ENCODE results near the gene ABCB8. TPM values are rescaled to one million over a fixed set of nuclear protein-coding genes. Genes with fewer than 3 reads are reported as not detected.

The ABCB8 gene
- total and polyA plus RNA-seq, 9 of the 15 experiments (the other 6 are each of a cell fraction or from before 2014, with no cell fraction given): 7.6 to 106 (median 36.3) TPM

GRCh38 chr7:151028131-151028947, at the start of gene ABCB8 (continued):
- peak; percentile 87 for TF ChIP-seq FOXK1 (CRISPR knock-in tag; IDR thresholded peaks at IDR 0.05; ENCODE audit: borderline replicate concordance)
- TF ChIP-seq, protein P1, sequence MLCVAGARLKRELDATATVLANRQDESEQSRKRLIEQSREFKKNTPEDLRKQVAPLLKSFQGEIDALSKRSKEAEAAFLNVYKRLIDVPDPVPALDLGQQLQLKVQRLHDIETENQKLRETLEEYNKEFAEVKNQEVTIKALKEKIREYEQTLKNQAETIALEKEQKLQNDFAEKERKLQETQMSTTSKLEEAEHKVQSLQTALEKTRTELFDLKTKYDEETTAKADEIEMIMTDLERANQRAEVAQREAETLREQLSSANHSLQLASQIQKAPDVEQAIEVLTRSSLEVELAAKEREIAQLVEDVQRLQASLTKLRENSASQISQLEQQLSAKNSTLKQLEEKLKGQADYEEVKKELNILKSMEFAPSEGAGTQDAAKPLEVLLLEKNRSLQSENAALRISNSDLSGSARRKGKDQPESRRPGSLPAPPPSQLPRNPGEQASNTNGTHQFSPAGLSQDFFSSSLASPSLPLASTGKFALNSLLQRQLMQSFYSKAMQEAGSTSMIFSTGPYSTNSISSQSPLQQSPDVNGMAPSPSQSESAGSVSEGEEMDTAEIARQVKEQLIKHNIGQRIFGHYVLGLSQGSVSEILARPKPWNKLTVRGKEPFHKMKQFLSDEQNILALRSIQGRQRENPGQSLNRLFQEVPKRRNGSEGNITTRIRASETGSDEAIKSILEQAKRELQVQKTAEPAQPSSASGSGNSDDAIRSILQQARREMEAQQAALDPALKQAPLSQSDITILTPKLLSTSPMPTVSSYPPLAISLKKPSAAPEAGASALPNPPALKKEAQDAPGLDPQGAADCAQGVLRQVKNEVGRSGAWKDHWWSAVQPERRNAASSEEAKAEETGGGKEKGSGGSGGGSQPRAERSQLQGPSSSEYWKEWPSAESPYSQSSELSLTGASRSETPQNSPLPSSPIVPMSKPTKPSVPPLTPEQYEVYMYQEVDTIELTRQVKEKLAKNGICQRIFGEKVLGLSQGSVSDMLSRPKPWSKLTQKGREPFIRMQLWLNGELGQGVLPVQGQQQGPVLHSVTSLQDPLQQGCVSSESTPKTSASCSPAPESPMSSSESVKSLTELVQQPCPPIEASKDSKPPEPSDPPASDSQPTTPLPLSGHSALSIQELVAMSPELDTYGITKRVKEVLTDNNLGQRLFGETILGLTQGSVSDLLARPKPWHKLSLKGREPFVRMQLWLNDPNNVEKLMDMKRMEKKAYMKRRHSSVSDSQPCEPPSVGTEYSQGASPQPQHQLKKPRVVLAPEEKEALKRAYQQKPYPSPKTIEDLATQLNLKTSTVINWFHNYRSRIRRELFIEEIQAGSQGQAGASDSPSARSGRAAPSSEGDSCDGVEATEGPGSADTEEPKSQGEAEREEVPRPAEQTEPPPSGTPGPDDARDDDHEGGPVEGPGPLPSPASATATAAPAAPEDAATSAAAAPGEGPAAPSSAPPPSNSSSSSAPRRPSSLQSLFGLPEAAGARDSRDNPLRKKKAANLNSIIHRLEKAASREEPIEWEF (CRISPR knock-in tag; IDR thresholded peaks at IDR 0.05): no peak
- TF ChIP-seq GATAD2A (IDR thresholded peaks at IDR 0.05): no peak
- no peak for TF ChIP-seq ZNF280B (CRISPR knock-in tag; IDR thresholded peaks at IDR 0.05)
- peak; percentile 90 for TF ChIP-seq HDAC2 (IDR thresholded peaks at IDR 0.05)
- no peak for TF ChIP-seq HIVEP1 (CRISPR knock-in tag; IDR thresholded peaks at IDR 0.05)
- TF ChIP-seq ZBTB7A (IDR thresholded peaks at IDR 0.05; ENCODE audit: borderline replicate concordance, control insufficient read depth, low read depth, low read length): peak; percentile 99
- peak; percentile 72; the same call in 1 of the 2 replicates for TF ChIP-seq ZNF644 (tag; IDR thresholded peaks at IDR 0.05; ENCODE audit: low read depth)
- TF ChIP-seq ZNF354B (CRISPR knock-in tag; IDR thresholded peaks at IDR 0.05): no peak
- no peak for TF ChIP-seq TRIM24 (IDR thresholded peaks at IDR 0.05)
- peak; percentile 56 for TF ChIP-seq ZNF232 (CRISPR knock-in tag; IDR thresholded peaks at IDR 0.05)
- TF ChIP-seq, protein P2, sequence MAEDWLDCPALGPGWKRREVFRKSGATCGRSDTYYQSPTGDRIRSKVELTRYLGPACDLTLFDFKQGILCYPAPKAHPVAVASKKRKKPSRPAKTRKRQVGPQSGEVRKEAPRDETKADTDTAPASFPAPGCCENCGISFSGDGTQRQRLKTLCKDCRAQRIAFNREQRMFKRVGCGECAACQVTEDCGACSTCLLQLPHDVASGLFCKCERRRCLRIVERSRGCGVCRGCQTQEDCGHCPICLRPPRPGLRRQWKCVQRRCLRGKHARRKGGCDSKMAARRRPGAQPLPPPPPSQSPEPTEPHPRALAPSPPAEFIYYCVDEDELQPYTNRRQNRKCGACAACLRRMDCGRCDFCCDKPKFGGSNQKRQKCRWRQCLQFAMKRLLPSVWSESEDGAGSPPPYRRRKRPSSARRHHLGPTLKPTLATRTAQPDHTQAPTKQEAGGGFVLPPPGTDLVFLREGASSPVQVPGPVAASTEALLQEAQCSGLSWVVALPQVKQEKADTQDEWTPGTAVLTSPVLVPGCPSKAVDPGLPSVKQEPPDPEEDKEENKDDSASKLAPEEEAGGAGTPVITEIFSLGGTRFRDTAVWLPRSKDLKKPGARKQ (CRISPR knock-in tag; IDR thresholded peaks at IDR 0.05): no peak
- no peak; the same call in none of the 2 replicates for TF ChIP-seq TRIM28 (IDR thresholded peaks at IDR 0.05)
- TF ChIP-seq RBM15 (IDR thresholded peaks at IDR 0.05; ENCODE audit: insufficient read depth, low read length): no peak
- no peak for TF ChIP-seq E4F1 (CRISPR knock-in tag; IDR thresholded peaks at IDR 0.05; ENCODE audit: borderline replicate concordance)
- TF ChIP-seq HNRNPLL (IDR thresholded peaks at IDR 0.05; ENCODE audit: low read depth, low read length, poor library complexity, severe bottlenecking): peak; percentile 26
- TF ChIP-seq SMAD2 (IDR thresholded peaks at IDR 0.05; ENCODE audit: low read depth, low read length): no peak; the same call in 1 of the 2 replicates

Data from K562 (cell line).